ENCODE data around the gene ARHGDIB. TPM values are rescaled to one million over a fixed set of nuclear protein-coding genes. Genes with fewer than 3 reads are reported as not detected.

Gene ARHGDIB
- total RNA-seq, 3 donors from 2014 or later (not counting 1 experiment from before 2014, with no cell fraction given), result 838 to 962 (median 929) TPM

DNA sequence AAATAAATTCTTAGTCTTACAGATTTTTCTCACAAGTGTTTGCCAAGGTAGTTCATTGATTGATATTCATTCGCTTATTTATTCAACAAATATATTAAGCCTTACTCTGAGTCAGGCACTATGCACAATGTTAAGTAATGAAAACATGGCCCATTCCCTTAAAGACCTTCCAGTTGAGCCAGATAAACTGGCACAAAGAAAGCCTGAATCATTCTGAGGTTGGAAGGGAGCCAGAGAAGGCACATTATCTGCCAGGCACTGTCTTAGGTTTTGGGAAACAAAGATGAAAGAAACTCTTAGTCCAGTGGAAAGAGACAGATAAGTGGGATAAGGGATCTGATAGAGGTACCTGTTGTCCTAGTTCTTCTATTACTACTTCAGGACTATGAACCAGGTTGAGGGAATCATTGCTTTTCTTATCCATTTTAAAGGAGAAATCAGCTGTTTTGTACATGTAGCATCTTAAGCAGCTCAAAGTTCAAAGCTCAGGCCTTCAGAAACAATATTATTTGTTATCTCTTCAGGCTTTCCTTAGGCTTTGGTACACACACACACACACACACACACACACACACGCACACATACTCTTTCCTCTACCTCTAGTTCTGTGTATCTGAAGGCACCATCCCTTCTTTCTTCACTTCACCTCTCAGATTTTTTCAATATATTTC is 38.4 kb upstream of the ARHGDIB start:
- Histone ChIP-seq H3K4me3 (ENCODE audit: low read length) (no peak overlapping the region), H3K27me3 (ENCODE audit: control insufficient read depth, insufficient read depth, low read length) (no peaks in the 10 kb centered on the region), H3K9me3 (ENCODE audit: control insufficient read depth, insufficient read depth, low read length) (no peaks in the 10 kb centered on the region), H3K4me1 (ENCODE audit: control insufficient read depth, insufficient read depth, low read length) (no peaks in the 10 kb centered on the region), H3K36me3 (ENCODE audit: control insufficient read depth, insufficient read depth, low read length) (no peaks in the 10 kb centered on the region), H3K27ac (ENCODE audit: low read length) (no peak overlapping the region)
- H3K4me3 Mint-ChIP-seq, result no peak overlapping the region
- ATAC-seq, result no peak
- no peaks in the 10 kb centered on the region for H3K4me1 Mint-ChIP-seq
- no peaks in the 10 kb centered on the region for H3K36me3 Mint-ChIP-seq
- H3K27me3 Mint-ChIP-seq (ENCODE audit: low read depth in 2 of 2), result peaks cover 31 to 68% of the 10 kb centered on the region in 2 donors
- intact Hi-C loops (cut with micrococcal nuclease), result no loop called here
- WGBS (ENCODE audit: insufficient coverage), result 79% methylated on average over 2 of the region's 2 CpGs
- no peak overlapping the region for H3K27ac Mint-ChIP-seq
- H3K9me3 Mint-ChIP-seq, result no peaks in the 10 kb centered on the region
- no peak for DNase-seq
- TF ChIP-seq, protein P1, sequence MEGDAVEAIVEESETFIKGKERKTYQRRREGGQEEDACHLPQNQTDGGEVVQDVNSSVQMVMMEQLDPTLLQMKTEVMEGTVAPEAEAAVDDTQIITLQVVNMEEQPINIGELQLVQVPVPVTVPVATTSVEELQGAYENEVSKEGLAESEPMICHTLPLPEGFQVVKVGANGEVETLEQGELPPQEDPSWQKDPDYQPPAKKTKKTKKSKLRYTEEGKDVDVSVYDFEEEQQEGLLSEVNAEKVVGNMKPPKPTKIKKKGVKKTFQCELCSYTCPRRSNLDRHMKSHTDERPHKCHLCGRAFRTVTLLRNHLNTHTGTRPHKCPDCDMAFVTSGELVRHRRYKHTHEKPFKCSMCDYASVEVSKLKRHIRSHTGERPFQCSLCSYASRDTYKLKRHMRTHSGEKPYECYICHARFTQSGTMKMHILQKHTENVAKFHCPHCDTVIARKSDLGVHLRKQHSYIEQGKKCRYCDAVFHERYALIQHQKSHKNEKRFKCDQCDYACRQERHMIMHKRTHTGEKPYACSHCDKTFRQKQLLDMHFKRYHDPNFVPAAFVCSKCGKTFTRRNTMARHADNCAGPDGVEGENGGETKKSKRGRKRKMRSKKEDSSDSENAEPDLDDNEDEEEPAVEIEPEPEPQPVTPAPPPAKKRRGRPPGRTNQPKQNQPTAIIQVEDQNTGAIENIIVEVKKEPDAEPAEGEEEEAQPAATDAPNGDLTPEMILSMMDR (IDR thresholded peaks at IDR 0.05), result no peak

- no peak overlapping the region for H3K27ac Mint-ChIP-seq
- DNase-seq, result no peak
- intact Hi-C loops (cut with micrococcal nuclease), result no loop called here
Measured at GRCh38 chr12:14999021-14999694, 37.8 kb upstream of the ARHGDIB start.

DNA sequence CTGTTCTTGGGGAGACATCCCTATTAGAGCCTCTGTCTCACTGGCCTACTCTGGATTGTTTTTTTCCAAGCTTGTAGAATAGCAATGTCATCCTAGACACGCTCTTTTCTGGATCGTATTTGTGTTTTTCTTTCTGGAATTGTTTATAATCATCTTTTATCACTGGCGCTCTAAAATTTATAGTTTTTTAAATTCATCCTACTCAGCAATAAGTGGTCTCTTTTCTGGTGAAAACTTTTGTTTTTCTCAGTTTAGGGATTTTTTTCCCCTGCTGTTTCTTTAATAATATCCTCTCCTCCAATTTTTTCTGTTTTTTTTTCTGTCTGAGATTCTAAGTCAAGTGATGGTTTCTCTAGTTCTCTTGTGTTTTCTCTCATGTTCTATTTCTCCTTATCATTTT is 36.6 kb upstream of the ARHGDIB start:
- H3K4me1 Mint-ChIP-seq, result no peaks in the 10 kb centered on the region
- no peak overlapping the region for H3K4me3 Mint-ChIP-seq
- TF ChIP-seq, protein P1 (IDR thresholded peaks at IDR 0.05), result no peak
- Histone ChIP-seq H3K4me1 (ENCODE audit: control insufficient read depth, insufficient read depth, low read length) (no peaks in the 10 kb centered on the region), H3K4me3 (ENCODE audit: low read length) (no peak overlapping the region), H3K9me3 (ENCODE audit: control insufficient read depth, insufficient read depth, low read length) (no peaks in the 10 kb centered on the region), H3K27ac (ENCODE audit: low read length) (no peak overlapping the region), H3K36me3 (ENCODE audit: control insufficient read depth, insufficient read depth, low read length) (no peaks in the 10 kb centered on the region), H3K27me3 (ENCODE audit: control insufficient read depth, insufficient read depth, low read length) (no peaks in the 10 kb centered on the region)
- no peaks in the 10 kb centered on the region for H3K9me3 Mint-ChIP-seq
- DNase-seq, result no peak
- peaks cover 22 to 49% of the 10 kb centered on the region in 2 donors for H3K27me3 Mint-ChIP-seq (ENCODE audit: low read depth in 2 of 2)
- 100% methylated on average over 1 of the region's 3 CpGs for WGBS (ENCODE audit: insufficient coverage)
- ATAC-seq, result no peak
- no peaks in the 10 kb centered on the region for H3K36me3 Mint-ChIP-seq
- H3K27ac Mint-ChIP-seq, result no peak overlapping the region
- intact Hi-C loops (cut with micrococcal nuclease), result loop anchor here (2.0 kb wide), 1 partner anchor 367 kb away; no protein-coding TSS in a partner anchor

More at GRCh38 chr12:14999021-14999694, 37.8 kb upstream of the ARHGDIB start:
- Histone ChIP-seq H3K27ac (ENCODE audit: low read length) (no peak overlapping the region), H3K4me3 (ENCODE audit: low read length) (no peak overlapping the region), H3K36me3 (ENCODE audit: control insufficient read depth, insufficient read depth, low read length) (no peaks in the 10 kb centered on the region), H3K9me3 (ENCODE audit: control insufficient read depth, insufficient read depth, low read length) (no peaks in the 10 kb centered on the region), H3K27me3 (ENCODE audit: control insufficient read depth, insufficient read depth, low read length) (no peaks in the 10 kb centered on the region), H3K4me1 (ENCODE audit: control insufficient read depth, insufficient read depth, low read length) (no peaks in the 10 kb centered on the region)
- Mint-ChIP-seq H3K4me3 (no peak overlapping the region), H3K4me1 (no peaks in the 10 kb centered on the region), H3K36me3 (no peaks in the 10 kb centered on the region), H3K9me3 (no peaks in the 10 kb centered on the region), H3K27me3 (ENCODE audit: low read depth in 2 of 2) (peaks cover 26 to 61% of the 10 kb centered on the region in 2 donors)
- 100% methylated on average over 1 of the region's 2 CpGs for WGBS (ENCODE audit: insufficient coverage)
- ATAC-seq, result no peak
- TF ChIP-seq, protein P1 (IDR thresholded peaks at IDR 0.05), result no peak

Data from natural killer cell (primary cell).